ENCODE measurements around the gene PKNOX2.

Gene PKNOX2

GRCh38 chr11:125305345-125305744 lies 140.8 kb downstream of the PKNOX2 start:
- in situ Hi-C loops (cut with MboI; ENCODE audit: low sequenced_read_pairs) = no loop called here

DNA sequence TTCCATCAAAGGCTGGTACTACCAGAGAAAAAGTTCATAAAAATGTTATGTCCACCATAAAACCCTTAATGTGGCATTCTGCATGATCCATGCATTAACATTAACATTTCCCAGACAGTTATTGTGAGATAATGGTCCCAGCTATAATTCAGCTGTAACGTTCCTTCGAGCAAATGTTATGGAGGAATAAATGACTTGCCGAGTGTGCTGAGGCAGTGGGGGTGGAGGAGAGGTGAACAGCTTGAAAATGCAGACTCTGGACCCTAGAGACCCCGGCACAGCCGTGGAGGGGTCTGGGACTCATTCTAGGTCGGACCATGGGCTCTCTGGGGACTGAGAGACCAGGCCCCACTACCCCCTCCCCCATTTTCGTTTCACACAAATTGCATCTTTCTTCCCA lies 141.9 kb downstream of the PKNOX2 start:
- in situ Hi-C loops (cut with MboI; ENCODE audit: low sequenced_read_pairs) = no loop called here

DNA sequence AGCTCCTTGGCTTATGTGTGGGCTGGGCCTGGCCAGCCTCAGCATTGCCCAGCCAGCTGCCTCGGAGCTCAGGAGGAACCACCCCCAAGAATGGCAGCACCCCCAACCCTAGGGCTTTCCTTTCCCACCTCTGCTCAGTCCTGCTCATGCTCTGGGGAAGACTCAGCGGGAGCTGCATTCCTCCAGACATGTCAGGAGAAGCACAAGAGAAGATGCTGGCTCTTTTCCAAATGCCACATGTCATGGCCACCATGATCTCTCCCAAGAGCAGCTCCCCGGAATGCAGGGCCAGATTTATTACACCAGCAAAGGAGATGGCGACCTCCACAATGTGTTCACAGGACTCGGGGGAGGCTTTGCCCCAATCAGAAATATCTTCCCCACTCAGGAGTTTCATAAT lies 143.7 kb downstream of the PKNOX2 start:
- in situ Hi-C loops (cut with MboI; ENCODE audit: low sequenced_read_pairs) = no loop called here

GRCh38 chr11:125312391-125312790 lies 147.8 kb downstream of the PKNOX2 start:
- in situ Hi-C loops (cut with MboI; ENCODE audit: low sequenced_read_pairs) = no loop called here

GRCh38 chr11:125312812-125313211 lies 148.3 kb downstream of the PKNOX2 start:
- in situ Hi-C loops (cut with MboI; ENCODE audit: low sequenced_read_pairs) = no loop called here

DNA sequence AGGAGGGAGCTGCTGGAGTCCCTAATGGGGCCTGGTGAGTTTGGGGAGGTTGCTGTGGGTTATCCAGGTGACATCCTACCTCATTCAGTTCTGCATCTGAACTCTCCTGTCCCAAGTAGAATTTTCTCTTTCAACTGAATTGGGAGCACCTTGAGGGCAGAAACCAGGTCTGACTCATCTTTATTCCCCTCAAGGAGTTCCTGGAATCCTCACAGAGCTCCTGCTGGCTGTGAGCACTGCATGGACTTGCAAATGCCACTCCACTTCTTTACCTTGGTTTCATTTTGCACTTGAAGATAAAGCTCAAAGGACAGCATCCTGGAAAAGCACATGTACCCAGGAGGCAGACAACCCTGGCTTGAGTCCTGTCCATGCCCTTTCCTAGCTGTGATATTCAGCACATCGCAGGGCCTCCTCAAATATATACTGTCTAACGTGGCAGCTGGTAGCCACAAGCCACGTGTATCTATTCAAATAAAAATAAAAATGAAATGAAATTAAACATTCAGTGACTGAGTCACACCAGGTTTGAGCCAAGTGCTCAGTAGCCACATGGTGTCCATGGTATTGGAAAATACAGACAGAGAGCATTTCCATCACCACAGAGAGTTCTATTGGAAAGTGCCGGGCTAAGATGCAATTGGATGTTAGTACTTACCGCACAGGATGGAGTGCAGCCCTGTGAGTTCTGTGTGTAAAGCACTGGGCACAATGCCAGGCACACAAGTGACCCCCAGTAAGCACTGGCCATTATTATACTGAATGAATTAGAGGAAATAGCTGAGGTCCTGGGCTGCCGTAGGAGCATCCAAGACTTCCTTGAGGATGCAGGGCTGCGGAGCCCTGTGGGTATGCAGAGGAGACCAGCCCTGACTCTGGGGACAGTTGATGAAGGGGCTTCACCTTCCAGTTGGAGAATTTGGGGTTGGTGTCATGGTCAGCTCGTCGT lies 149.0 kb downstream of the PKNOX2 start:
- in situ Hi-C loops (cut with MboI; ENCODE audit: low sequenced_read_pairs) = no loop called here

DNA sequence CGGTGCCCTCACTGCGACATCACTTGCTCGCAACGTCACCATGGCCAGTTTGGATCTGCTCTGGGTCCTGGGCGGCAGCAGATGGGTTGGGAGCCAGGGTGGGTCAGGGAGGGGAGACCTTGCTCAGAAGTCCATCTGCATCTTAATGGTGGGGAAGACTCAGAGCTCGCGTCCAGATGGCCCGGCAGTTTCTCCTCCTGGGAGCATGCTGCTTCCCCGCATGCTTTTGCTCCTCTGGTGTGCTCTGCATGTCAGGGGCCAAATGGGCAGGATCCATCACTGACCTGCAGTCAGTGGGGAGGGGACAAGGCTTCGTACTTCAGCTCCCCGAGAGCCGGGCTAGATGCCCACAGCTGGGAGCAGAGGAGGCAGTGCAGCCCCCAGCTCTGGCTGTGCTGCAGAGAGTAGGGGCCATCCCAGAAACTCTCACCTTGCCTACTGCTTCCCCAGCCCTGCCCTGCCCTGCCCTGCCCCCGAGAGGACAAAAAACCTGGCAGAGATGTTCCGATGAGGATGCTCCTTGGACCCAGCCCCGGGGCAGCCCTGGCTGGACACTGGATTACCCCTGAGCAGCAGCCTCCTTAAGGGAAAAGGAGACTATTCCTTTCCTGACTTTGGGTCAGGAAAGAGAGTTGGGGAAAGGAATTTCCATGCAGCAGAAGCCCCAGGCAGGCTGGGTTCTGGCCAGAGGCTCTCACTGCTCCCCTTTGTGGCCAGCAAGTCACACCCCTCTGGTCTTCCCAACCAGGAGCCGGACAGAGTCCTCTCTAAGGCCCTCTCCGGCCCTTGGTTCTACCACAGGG lies 149.9 kb downstream of the PKNOX2 start:
- in situ Hi-C loops (cut with MboI; ENCODE audit: low sequenced_read_pairs) = no loop called here

DNA sequence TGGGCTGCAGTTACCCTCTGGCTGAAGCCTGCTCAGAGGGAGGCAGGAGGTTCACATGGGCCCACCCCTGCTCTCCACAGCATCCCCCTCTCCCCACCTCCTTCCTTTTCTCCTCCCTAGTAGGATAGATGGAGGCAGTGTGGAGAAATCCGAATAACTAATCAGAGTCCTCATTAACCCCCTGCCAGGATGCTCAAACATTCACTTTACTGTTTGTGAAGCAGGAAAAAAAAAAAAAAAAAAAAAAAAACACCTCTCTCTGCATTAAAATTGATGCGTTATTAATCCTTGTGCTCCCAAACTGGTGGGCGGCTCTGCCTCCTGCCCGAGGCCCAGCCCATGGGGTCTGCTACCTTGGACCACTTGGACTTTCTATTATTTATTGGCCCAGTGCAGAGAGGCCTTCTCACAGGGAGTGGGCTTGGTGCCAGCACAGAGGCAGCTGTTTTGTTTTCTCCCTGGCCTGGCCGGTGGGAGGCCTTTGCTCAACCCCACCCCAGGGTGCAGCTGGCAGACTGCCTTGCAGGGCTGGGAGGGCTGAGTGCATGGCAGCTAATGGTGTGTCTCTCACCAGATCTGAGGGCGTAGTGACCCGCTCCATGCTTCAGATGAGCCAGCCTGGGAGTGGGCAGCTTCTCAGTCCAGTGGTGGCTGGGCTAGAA lies 150.7 kb downstream of the PKNOX2 start:
- in situ Hi-C loops (cut with MboI; ENCODE audit: low sequenced_read_pairs) = no loop called here

DNA sequence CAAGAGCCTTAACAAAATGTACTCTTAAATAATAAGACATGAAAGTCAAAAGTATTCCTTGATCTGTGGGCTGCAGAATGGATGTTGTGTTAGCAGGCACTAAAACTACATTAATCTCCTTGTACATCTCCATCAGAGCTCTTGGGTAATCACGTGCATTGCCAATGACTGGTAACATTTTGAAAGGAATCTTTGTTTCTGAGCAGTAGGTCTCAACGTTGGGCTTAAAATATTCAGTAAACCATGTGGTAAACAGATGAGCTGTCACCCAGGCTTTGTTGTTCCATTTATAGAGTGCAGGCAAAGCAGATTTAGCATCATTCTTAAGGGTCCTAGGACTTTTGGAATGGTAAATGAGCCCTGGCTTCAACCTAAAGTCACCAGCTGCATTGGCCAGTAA lies 152.9 kb downstream of the PKNOX2 start:
- in situ Hi-C loops (cut with MboI; ENCODE audit: low sequenced_read_pairs) = no loop called here

DNA sequence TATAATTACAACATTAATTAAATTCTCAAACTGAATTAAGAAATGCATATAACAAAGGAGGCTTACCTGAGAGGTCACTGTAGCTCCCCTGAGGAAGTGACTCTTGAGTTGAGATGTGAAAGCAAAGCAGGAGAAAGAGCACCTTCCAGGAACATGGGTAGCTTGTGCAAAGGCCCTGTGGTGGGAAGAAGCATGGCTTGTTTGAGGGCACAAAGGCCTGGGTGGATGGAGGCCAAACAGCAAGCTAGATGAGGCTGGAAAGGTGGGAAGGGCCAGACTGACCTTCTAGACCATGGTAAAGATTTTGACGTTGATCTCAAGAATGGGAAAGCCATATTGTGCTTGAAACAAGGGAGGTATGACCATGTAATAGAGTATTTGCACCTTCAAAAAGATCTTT lies 155.1 kb downstream of the PKNOX2 start:
- in situ Hi-C loops (cut with MboI; ENCODE audit: low sequenced_read_pairs) = no loop called here

DNA sequence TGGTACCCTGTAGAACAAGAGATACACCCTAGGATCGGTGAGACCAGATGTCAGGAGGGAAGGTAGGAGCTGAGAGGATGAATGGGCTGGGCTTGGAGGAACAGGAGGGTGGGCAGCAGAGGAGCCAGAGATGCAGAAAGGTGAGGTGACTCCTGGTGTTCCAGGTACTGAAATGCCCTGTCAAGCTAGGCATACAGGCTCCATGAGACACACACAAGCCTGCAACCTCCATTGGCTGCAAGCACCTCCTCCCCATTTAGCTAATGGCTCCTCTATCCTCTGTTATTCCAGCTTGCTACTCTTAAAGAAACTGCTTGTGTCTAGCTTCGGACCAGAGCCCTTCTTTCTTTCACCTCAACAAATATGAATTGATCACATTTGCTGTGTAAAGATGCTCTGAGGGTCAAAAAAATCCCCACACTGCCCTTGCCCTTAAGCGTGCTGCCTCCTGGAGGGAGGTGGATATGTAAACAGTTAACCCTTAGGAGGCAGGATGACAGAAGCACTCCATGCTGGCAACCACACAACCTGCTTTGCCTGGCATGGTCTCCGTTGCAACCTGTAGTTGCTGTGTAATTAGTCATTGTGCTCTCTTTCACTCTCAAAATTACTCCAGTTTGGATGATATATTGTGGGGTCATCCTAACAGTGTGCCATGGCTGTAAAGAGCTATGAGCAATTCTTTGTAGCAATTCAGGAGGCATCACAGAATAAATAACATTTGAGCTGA lies 156.0 kb downstream of the PKNOX2 start:
- in situ Hi-C loops (cut with MboI; ENCODE audit: low sequenced_read_pairs) = no loop called here

DNA sequence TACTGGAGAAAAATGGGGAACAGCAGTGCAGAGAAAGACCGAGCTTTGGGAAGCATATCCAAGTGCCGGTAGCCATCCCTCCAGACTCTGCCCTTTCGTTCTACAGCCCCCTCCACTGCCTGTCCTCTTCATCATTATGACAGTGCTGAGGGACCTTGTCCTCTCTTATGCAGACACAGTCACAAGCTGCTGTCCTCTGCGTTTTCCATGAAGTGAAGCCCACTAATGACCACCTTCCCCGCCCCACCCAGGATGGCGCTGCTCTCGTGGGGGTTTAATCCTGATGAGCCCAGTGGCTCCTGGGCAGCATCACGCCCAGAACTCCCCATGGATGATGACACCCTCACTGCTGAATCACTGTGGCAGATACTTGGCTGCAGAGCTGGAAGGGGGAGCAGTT lies 157.7 kb downstream of the PKNOX2 start:
- in situ Hi-C loops (cut with MboI; ENCODE audit: low sequenced_read_pairs) = no loop called here

DNA sequence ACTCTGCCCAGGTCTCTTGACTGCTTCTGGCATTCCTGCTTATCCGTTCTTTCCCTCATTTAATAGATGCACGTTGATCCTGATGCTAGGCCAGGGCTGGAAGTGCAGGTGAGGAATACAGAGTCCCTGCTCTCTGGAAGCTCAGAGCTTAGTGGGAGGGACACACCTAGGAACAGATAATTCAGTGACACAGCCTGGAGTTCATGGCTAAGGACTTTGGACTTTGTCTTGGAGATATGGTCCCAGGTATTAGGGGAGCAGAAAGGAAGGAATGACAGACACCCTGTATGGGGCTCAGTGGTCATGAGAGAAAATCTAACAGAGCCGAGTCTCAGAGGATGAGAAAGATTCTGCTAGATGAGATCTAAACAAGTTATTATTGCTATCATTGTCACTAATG lies 160.6 kb downstream of the PKNOX2 start:
- in situ Hi-C loops (cut with MboI; ENCODE audit: low sequenced_read_pairs) = loop anchor here (25.0 kb wide), 1 partner anchor 363 kb away; the partner anchor contains the start of gene CCDC15

DNA sequence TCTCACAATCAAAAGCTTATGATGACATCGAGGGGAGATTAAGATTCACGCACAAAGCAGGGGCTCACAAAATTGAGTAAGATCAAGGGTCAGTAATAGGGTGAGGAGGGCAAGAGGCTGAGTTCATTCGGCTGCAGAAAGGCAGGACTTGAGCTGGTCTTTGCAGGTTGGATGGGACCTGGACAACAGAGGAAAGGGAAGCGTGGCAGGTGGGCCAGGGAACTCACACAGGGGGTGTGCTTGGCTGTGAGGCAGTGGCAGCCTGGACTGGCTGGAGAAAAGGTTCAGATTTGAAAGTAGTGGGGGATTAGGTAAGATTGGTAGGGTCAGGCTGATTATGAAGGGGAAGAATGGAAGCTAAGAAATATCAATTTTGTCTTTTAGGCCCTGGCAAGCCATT lies 161.6 kb downstream of the PKNOX2 start:
- in situ Hi-C loops (cut with MboI; ENCODE audit: low sequenced_read_pairs) = loop anchor here (25.0 kb wide), 1 partner anchor 364 kb away; the partner anchor contains the start of gene CCDC15

GRCh38 chr11:125327518-125328224 lies 163.1 kb downstream of the PKNOX2 start:
- in situ Hi-C loops (cut with MboI; ENCODE audit: low sequenced_read_pairs) = loop anchor here (25.0 kb wide), 1 partner anchor 365 kb away; the partner anchor contains the start of gene CCDC15

- in situ Hi-C loops (cut with MboI; ENCODE audit: low sequenced_read_pairs) = loop anchor here (25.0 kb wide), 1 partner anchor 366 kb away; the partner anchor contains the start of gene CCDC15
Measured at GRCh38 chr11:125328225-125328580, 163.7 kb downstream of the PKNOX2 start.

DNA sequence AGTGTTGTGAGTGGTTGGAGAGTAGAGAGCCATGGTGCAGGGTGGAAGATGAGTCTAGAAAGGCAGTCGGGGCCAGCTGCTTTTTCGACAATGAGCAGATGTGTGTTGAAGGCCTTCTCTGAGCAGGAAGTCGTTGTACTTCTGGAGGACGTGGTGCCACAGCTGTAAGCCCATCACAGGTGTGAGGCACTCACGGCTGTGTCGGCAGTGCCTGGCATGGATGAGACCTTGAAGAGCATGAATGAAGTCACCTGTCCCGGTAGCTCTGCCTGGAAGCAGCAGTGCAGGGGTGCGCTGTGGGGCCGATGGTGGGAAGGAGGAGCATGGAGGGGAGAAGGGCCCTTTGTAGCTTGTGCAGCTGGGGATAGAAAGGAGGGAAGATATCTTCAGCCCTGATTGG lies 165.2 kb downstream of the PKNOX2 start:
- in situ Hi-C loops (cut with MboI; ENCODE audit: low sequenced_read_pairs) = loop anchor here (25.0 kb wide), 1 partner anchor 367 kb away; the partner anchor contains the start of gene CCDC15

DNA sequence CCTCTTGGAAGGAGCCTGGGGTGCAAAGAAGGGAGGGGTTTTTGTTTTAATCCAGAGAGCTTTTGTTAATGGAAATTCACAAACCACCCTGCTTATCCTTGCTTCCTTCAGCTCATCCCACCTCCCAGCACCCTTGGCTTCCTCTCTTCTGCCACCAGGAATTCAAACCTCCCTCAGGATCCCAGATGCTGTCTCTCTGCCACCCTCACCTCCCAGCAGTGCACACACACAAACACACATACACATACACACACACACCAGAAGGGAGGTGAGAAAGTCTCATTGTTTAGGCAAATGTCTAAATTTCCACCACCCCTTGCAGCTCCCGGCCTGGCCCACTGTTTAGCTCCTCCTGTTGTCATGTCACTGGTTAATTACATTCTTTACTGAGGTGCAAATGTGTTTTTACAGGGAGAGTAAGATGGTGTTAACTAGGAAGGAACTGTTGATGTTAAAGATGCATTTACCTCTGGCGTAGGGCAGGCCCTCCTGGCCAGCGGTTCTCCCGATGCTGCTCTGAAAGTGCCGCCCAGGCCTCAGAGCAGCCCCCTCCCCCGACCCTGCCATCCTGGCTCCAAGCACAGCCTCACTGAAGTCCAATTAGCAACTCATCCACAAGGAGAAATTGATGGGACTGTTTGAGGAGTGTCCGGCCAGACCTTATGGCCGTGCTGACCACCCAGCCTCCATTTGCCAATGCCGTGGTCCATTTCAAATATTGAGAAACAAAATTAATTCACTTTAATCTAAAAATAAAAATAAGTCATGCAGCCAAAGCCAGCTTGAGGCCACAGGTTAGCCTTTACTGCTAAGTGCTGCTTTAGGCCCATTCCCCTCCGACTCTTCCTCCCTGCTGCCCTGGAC lies 166.1 kb downstream of the PKNOX2 start:
- in situ Hi-C loops (cut with MboI; ENCODE audit: low sequenced_read_pairs) = loop anchor here (25.0 kb wide), 1 partner anchor 368 kb away; the partner anchor contains the start of gene CCDC15
